ENCODE results near the gene CAND1.

The CAND1 gene

DNA sequence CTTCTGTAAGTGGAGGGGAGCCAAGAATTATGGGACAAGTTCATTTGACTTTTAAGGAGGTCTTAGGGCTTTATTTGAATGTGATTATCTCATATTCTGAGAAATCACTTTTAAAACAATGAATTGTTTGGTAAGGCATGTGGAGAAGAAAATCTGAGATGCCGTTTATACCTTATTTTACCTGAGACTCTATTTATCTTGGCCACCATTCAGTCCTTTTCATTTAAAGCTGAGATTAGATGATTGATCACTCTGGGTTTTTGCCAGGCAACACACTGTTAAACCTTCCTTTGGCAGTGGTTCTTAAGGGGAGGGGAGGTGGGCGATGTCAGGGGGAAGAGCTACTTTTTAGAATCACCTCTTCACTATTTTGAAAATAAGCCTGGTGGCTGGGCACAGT lies 11.4 kb downstream of the CAND1 start:
- Histone ChIP-seq H3K4me3 (replicated peaks; ENCODE audit: low read depth, low read length) (no peak overlapping the region), H3K27me3 (replicated peaks; ENCODE audit: control insufficient read depth, insufficient read depth, low read length) (no peaks in the 10 kb centered on the region), H3K36me3 (ENCODE audit: control insufficient read depth, insufficient read depth, low read length) (no peaks in the 10 kb centered on the region; the same call in none of the 2 replicates)
- TF ChIP-seq, protein P1, sequence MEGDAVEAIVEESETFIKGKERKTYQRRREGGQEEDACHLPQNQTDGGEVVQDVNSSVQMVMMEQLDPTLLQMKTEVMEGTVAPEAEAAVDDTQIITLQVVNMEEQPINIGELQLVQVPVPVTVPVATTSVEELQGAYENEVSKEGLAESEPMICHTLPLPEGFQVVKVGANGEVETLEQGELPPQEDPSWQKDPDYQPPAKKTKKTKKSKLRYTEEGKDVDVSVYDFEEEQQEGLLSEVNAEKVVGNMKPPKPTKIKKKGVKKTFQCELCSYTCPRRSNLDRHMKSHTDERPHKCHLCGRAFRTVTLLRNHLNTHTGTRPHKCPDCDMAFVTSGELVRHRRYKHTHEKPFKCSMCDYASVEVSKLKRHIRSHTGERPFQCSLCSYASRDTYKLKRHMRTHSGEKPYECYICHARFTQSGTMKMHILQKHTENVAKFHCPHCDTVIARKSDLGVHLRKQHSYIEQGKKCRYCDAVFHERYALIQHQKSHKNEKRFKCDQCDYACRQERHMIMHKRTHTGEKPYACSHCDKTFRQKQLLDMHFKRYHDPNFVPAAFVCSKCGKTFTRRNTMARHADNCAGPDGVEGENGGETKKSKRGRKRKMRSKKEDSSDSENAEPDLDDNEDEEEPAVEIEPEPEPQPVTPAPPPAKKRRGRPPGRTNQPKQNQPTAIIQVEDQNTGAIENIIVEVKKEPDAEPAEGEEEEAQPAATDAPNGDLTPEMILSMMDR (IDR thresholded peaks at IDR 0.05; ENCODE audit: insufficient read depth, low read length, poor library complexity, severe bottlenecking): no peak
- DNase-seq (ENCODE audit: extremely low read depth, insufficient read length): no peak

DNA sequence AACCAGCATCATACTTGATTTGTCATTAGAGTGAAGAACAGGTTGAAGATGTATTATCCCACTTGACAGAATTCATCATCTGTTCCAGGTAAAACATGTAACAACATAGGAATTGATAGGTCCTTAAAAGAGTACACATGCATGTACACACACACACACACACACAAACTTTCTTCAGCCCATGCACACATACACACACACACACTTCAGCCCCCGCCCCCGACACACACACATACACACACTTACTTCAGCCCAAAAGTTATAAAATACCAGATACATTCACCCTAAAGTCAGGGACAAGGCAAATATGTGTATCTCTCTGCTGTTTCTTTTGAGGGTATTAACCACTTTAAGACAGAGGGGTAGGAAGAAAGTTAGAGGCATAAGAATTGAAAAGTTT lies 15.4 kb downstream of the CAND1 start:
- TF ChIP-seq, protein P1 (IDR thresholded peaks at IDR 0.05; ENCODE audit: insufficient read depth, low read length, poor library complexity, severe bottlenecking): no peak
- no peaks in the 10 kb centered on the region; the same call in 1 of the 2 replicates for H3K36me3 ChIP-seq (ENCODE audit: control insufficient read depth, insufficient read depth, low read length)
- no peaks in the 10 kb centered on the region for H3K27me3 ChIP-seq (replicated peaks; ENCODE audit: control insufficient read depth, insufficient read depth, low read length)
- no peak for DNase-seq (ENCODE audit: extremely low read depth, insufficient read length)
- no peak overlapping the region for H3K4me3 ChIP-seq (replicated peaks; ENCODE audit: low read depth, low read length)

DNA sequence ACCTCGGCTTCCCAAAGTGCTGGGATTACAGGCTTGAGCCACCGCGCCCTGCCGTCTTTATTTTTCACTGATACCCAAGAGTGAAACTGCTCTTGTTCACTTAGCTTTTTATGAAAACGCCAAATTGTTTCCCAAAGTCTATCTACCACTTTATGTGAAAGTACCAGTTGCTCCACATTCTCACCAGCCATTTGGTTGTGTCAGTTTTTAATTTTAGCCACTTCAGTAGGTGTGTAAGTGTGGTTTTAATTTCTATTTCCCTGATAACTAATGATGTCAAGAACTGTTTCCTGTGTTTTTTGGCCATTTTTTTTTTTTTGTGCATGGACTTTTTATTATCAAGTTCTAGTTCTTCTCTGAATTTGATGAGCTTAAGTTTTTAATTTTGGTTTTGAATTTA lies 17.1 kb downstream of the CAND1 start:
- Histone ChIP-seq H3K4me3 (replicated peaks; ENCODE audit: low read depth, low read length) (no peak overlapping the region), H3K36me3 (ENCODE audit: control insufficient read depth, insufficient read depth, low read length) (no peaks in the 10 kb centered on the region; the same call in none of the 2 replicates), H3K27me3 (replicated peaks; ENCODE audit: control insufficient read depth, insufficient read depth, low read length) (no peaks in the 10 kb centered on the region)
- DNase-seq (ENCODE audit: extremely low read depth, insufficient read length): no peak
- TF ChIP-seq, protein P1 (IDR thresholded peaks at IDR 0.05; ENCODE audit: insufficient read depth, low read length, poor library complexity, severe bottlenecking): no peak

DNA sequence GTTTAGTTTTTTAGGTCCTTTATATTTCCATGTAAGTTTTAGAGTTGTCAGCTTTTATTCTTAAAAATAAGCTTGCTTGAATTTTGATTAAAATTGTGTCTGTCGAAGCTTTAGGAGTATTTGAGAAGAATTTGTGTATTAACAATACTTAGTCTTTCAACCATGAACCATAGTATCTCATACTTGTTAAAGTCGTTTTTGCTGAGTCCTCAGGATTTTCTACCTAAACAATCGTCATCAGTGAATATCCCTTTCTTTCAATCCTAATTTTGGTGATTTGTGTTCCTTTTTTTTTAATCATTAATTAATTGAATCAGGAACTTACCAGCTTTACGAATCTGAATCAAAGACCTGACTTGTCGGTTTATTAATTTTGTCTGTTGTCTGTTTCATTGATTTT lies 18.2 kb downstream of the CAND1 start:
- Histone ChIP-seq H3K4me3 (replicated peaks; ENCODE audit: low read depth, low read length) (no peak overlapping the region), H3K36me3 (ENCODE audit: control insufficient read depth, insufficient read depth, low read length) (no peaks in the 10 kb centered on the region; the same call in none of the 2 replicates), H3K27me3 (replicated peaks; ENCODE audit: control insufficient read depth, insufficient read depth, low read length) (no peaks in the 10 kb centered on the region)
- TF ChIP-seq, protein P1 (IDR thresholded peaks at IDR 0.05; ENCODE audit: insufficient read depth, low read length, poor library complexity, severe bottlenecking): no peak
- DNase-seq (ENCODE audit: extremely low read depth, insufficient read length): no peak

DNA sequence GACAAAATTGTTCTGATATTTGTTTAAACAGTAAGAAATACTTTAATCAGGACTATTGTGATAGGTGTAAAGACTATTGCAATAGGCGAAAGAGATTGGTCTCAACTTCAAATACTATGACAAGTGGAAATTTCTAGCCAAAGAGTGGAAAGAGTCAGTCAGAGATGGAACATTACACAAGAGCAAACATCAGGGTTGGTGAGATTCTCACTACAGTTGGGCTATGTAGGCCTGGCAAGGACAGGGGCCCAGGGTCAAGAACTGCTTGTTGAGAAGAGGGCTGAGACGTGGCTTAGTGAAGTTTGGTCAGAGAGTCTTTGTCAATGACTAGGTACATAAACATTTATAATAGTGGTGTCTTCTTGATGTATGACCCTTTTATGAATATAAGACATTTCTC lies 19.4 kb downstream of the CAND1 start:
- no peak for DNase-seq (ENCODE audit: extremely low read depth, insufficient read length)
- Histone ChIP-seq H3K36me3 (ENCODE audit: control insufficient read depth, insufficient read depth, low read length) (no peaks in the 10 kb centered on the region; the same call in 1 of the 2 replicates), H3K4me3 (replicated peaks; ENCODE audit: low read depth, low read length) (no peak overlapping the region), H3K27me3 (replicated peaks; ENCODE audit: control insufficient read depth, insufficient read depth, low read length) (no peaks in the 10 kb centered on the region)
- TF ChIP-seq, protein P1 (IDR thresholded peaks at IDR 0.05; ENCODE audit: insufficient read depth, low read length, poor library complexity, severe bottlenecking): no peak

DNA sequence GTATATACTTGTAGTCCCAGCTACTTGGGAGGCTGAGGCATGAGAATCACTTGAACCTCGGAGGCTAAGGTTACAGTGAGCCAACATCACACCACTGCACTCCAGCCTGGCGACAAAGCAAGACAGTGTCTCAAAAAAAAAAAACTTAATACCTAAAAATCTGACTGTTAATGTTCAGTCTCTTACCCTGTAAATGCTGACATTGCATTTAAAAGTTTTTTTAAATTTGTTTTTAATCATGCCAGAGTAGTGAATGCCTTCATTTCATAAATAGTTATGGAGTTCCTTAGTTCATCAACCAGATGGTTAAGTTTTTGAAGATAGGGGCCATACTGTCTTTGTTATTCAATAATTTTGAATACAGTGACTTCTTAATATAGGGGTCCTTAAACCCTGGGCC lies 21.2 kb downstream of the CAND1 start:
- TF ChIP-seq, protein P1 (IDR thresholded peaks at IDR 0.05; ENCODE audit: insufficient read depth, low read length, poor library complexity, severe bottlenecking): no peak
- Histone ChIP-seq H3K27me3 (replicated peaks; ENCODE audit: control insufficient read depth, insufficient read depth, low read length) (no peaks in the 10 kb centered on the region), H3K4me3 (replicated peaks; ENCODE audit: low read depth, low read length) (no peak overlapping the region), H3K36me3 (ENCODE audit: control insufficient read depth, insufficient read depth, low read length) (no peaks in the 10 kb centered on the region; the same call in none of the 2 replicates)
- DNase-seq (ENCODE audit: extremely low read depth, insufficient read length): no peak

Data from GM06990 (cell line).